Body of pancreas (tissue), 4 donors: ENCODE measurements around the gene COX6A2.

Experiments
- POLR2A ChIP-seq, 3 donors: fragments of 450-650 bp; IDR thresholded peaks; one replicate each; pipeline ENCODE4 v1.6.1; 2016; ENCODE audit warnings: antibody characterized with exemption in 3 of 3, mild to moderate bottlenecking in 2 of 3
- TF ChIP-seq, protein P1 (sequence below), 7 experiments: fragments of 450-650 bp in 4 of 7; fragments of 200-600 bp in 3 of 7; sonication (generic) in 3 of 7; IDR thresholded peaks; one replicate each; pipeline ENCODE4 v1.5.1; 2016 to 2019; ENCODE audit warnings: antibody characterized with exemption in 7 of 7

DNA sequence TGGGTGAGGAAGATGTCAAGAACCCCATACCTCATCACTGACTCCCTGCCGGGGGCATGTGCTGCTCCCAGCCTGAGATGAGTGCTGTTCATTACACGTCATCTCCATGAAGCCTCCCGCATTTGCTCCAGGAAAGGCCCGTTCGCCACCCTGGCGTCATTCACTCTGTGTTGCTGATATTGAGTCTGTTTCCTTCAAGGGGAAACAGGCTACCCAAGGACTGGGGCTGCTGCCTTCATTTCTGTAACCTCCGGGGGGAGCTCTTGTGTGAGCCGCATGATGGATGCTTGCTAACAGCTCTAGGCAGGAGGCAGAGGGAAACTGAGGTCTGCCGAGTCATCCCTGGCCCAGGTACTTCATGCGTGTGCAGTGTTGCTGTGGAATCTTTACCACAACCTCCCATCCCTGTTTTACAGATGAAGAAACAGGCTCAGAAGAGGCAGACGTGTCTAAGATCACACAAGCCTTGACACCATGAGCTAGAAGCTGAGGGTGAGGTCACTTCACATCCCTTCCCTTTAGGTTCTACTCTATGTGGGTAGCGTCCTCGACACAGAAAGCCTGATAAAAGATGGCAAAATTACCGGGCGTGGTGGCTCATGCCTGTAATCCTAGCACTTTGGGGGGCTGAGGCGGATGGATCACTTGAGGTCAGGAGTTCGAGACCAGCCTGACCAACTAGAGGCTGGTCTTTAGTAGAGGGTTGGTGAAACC is 27.6 kb upstream of the COX6A2 start:
- TF ChIP-seq POLR2A (IDR thresholded peaks at IDR 0.05), result no peak
- TF ChIP-seq, protein P1, sequence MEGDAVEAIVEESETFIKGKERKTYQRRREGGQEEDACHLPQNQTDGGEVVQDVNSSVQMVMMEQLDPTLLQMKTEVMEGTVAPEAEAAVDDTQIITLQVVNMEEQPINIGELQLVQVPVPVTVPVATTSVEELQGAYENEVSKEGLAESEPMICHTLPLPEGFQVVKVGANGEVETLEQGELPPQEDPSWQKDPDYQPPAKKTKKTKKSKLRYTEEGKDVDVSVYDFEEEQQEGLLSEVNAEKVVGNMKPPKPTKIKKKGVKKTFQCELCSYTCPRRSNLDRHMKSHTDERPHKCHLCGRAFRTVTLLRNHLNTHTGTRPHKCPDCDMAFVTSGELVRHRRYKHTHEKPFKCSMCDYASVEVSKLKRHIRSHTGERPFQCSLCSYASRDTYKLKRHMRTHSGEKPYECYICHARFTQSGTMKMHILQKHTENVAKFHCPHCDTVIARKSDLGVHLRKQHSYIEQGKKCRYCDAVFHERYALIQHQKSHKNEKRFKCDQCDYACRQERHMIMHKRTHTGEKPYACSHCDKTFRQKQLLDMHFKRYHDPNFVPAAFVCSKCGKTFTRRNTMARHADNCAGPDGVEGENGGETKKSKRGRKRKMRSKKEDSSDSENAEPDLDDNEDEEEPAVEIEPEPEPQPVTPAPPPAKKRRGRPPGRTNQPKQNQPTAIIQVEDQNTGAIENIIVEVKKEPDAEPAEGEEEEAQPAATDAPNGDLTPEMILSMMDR (IDR thresholded peaks at IDR 0.05), result no peak
